Activated CD4-positive, CD25-positive, alpha-beta regulatory T cell (primary cell): ENCODE measurements around the gene MPP3.

ENCODE experiments used
- DNase-seq, 4 experiments: peaks; one replicate each; lab custom pipeline; 2025; lab: John Stamatoyannopoulos, UW

MPP3 gene

GRCh38 chr17:43772877-43773648 is 59.9 kb downstream of the MPP3 start:
- DNase-seq, result no peak

GRCh38 chr17:43771463-43771862 is 61.5 kb downstream of the MPP3 start:
- no peak for DNase-seq

GRCh38 chr17:43770957-43771356 is 62.0 kb downstream of the MPP3 start:
- no peak for DNase-seq

DNA sequence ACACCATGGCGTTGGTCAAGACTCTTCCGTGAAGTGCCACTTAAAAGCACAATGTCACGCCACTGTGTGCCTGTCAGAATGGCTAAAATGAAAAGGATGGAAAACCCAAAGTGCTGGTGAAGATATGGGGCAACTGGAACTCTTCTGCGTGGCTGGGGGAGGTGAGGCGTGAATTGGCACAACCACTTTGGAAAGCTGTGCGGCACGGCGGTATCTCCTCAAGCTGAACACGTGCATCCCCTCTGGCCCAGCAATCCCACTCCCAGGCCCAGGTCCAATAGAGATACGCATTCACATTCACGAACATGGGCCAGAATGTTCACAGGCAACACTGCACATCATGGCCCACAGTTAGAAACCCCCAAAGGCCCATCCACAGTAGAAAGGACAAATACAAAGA is 63.1 kb downstream of the MPP3 start:
- DNase-seq, result no peak

DNA sequence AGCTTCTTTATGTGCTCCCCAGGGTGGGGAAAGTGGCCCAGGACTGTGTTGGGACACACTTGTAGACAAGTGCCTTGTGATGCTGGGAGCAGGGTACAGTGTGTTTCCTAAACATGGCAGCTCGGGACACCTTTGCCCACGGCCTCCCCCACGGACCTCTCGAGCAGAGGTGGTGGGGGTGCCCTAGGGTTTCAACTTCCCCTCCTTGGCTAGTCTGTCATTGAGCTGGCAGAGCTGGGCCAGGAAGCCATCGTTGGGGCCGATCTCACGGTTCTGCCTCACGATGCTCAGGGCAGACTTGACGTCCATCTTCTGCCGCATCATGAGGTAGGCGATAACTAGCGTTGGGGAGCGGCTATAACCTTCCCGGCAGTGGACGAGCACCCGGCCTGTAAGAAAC is 63.5 kb downstream of the MPP3 start:
- DNase-seq, result no peak

- DNase-seq, result no peak
These were observed 64.0 kb downstream of the MPP3 start for GRCh38 chr17:43768943-43769342.

DNA sequence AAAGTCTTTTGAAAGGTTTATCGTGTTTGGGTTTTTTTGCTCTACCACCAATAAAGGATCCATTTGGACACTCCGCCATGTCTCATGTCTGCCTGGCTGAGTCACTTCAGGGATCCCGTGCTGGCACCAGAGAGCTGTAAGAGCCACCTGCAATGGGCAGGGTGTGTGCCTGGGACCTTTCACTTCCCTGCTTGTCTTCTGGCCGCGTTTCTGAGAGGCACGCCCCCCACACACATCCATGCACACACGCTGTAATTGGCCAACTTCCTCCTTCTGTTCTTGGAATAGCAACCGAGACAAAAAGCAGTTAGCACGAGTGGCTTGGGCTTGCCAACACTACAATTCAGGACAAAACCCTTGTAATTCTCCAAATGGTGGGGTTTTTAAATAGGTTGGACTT is 64.6 kb downstream of the MPP3 start:
- no peak for DNase-seq

- no peak for DNase-seq
These were observed 65.3 kb downstream of the MPP3 start for GRCh38 chr17:43767713-43768059.

DNA sequence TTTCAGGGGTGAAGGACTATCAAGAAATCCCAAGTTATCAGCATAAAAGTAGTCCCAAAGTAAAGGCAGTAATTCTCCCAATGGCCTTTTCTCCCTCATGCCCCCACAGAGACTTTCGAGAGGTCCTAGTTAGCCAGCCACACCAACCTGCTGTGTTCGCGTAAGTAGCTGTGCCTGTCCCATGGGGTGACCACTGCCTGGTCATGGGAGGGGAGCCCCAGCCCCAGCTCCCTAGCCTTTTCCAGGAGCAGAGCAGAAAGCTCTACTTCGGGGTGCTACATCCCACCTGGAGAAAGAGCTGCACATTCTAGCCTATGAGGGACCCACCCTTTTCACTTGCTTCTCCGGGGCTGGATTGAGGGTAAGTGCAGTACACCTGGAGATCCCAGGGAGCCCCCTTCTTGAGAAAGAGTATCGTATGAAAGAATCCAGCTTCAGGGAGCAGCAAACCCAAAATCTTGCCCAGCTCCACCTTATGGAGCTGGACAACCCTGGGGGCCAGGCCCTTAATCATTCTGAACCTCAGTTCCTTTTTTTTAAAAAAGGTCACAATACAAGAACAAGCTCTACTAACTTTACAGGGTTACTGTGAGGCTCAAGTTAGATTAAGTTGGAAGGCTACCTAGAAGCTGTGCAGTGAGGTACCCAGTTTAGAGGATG is 65.8 kb downstream of the MPP3 start:
- DNase-seq, result no peak

GRCh38 chr17:43766413-43767052 is 66.4 kb downstream of the MPP3 start:
- DNase-seq, result peak in 3 of 4 experiments; percentile 8 to 29 (median 25)

- DNase-seq, result peak; percentile 67 to 86 (median 79)
These were observed 72.6 kb downstream of the MPP3 start for GRCh38 chr17:43760254-43760852.

DNA sequence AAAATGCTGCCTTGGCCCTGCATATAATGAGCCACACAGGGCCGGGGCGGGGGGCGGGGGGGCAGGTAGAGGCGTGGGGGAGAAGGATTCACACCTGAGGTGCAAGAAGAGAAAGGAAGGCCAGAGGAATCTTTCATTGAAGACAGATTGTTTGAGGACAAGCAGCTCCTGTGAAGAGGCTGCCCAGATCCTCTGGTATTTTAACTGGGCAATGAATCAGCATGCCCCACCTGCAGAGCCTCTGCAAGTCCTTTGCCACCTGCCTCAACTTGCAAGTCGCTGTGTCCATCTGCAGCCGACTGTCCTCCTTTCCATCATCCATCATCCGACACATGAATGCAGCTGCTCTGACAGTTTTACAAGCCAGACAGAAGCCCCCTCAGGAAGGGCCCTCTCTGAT is 73.1 kb downstream of the MPP3 start:
- no peak for DNase-seq

GRCh38 chr17:43758497-43759174 is 74.3 kb downstream of the MPP3 start, which contains the start of gene SOST:
Gene SOST, minus strand, starts transcription at chr17:43758791. Its CDS starts 50 bp downstream, at chr17:43758741.
- DNase-seq, result no peak

DNA sequence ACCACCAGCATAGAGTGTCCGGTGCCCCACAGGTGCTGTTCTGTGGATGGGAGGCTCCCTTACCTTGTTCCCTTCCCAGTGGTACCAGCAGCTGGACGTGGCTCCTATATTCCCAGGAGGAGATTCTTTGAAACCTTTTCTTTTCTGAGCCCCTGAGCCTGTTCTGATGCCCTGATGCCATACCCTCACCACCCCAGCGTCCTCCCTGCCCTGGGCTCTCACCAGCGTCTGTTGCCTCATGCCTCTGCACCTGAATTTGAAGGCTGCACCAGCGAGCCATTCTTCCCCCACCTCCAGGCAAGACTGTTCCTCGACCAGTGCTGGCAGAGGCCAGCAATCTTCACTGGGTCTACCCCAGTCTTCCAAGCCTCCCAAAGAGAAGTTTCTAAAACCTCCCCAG is 74.9 kb downstream of the MPP3 start:
- DNase-seq, result no peak

DNA sequence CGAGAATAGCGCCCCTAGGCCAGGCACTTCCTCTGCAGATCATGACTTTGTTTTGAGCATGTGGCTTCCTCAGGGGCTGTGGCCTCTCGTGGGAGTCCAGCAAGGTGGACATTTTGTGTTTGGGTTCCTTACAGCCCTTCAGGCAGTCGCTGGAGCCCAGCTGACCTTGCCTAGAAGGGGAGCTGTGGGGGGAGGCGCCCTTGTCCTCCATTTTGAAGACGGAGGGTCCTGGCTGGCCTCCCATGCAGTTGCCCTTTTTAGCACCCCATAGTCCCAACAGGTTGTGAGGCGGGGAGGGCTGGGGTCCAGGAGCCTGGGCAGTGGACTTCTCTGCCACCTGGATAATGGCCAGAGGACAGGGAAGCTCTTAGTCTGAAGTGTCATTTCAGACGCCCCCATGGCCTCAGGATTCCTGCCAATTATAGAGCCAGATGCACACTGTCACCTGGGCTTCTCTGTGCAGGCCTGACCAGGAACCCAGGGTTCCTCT is 75.7 kb downstream of the MPP3 start:
- no peak for DNase-seq

- no peak for DNase-seq
These were observed 76.7 kb downstream of the MPP3 start for GRCh38 chr17:43756201-43756600.

DNA sequence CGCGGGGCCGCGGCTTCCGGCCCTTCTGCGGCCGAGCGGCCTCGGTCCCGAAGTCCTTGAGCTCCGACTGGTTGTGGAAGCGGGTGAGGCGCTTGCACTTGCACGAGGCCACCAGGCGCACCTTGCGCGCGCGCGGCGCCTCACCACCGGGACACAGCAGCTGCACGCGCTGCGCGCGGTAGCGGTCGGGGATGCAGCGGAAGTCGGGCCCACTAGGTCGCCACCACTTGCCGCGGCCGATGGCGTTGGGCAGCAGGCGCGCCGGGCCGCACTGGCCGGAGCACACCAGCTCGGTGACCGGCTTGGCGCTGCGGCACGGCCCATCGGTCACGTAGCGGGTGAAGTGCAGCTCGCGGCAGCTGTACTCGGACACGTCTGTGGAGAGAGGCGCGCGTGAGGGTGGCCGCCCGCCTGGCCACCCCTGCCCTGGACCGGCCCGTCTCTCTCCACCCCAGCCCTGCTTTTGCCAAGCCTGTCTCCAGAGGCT is 77.5 kb downstream of the MPP3 start:
- no peak for DNase-seq

DNA sequence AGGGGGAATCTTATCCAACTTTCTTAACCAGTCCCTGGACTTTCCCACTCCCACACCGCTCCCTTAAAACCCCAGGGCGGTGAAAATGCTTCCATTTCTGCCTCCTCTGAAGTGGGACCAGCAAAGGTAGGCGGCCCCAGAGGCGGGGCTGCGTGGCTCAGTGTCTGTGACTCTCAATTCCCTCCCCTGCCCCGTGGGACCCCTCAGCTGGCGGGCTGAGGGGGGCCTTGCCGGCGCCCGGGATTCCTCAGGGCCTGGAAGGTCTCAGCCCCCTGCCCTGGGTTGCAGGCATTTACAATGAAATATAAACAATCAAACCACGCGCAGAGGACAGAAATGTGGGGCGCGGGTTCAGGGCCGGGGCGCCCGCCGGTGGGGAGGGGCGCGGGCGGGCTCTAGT is 78.0 kb downstream of the MPP3 start:
- DNase-seq, result no peak

DNA sequence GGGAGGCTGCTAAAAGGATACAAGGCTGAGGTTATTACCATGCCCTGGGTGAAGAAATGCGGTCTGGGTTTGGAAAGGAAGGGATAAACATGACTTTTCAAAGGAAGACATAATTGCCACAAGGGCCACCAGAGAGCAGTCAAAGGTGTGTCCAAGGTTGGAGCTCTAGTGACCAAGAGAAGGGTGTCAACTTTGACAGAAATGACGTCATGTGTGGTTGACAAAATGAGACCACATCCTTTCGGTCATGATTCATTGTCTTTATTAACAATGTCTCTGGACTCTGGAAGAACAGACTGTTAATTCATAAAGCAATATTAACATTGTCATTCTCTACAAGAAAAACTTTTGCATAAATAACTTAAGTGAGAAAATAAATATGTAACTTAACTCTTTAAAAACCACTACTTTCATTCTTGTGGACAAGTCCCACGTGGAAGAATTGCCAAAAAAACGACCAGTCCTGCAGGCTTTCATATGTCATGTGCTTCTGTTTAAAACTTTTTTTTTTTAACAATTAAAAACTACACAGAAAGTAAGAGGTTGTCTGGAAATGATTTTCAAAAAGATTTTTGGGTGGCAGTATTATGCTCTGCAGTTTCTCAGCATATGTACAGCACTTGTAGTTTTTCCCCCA is 79.3 kb downstream of the MPP3 start:
- DNase-seq, result no peak
